ENCODE results near the gene PTPRD. TPM values are rescaled to one million over a fixed set of nuclear protein-coding genes. Genes with fewer than 3 reads are reported as not detected.

The PTPRD gene
- total RNA-seq, 1 donor from 2014 or later: 30.8 TPM

GRCh38 chr9:8802242-8802641 is 1810.6 kb downstream of the PTPRD start:
- ATAC-seq (no peak), DNase-seq (no peak)
- no peaks in the 10 kb centered on the region for H3K27me3 ChIP-seq
- no peaks in the 10 kb centered on the region for H3K9me3 ChIP-seq
- no peaks in the 10 kb centered on the region for H3K36me3 ChIP-seq
- no peak overlapping the region for H3K4me3 ChIP-seq
- intact Hi-C loops (cut with DNase I): no loop called here
- no peak overlapping the region for H3K27ac ChIP-seq
- H3K4me1 ChIP-seq: peaks cover 4% of the 10 kb centered on the region
- TF ChIP-seq, protein P1, sequence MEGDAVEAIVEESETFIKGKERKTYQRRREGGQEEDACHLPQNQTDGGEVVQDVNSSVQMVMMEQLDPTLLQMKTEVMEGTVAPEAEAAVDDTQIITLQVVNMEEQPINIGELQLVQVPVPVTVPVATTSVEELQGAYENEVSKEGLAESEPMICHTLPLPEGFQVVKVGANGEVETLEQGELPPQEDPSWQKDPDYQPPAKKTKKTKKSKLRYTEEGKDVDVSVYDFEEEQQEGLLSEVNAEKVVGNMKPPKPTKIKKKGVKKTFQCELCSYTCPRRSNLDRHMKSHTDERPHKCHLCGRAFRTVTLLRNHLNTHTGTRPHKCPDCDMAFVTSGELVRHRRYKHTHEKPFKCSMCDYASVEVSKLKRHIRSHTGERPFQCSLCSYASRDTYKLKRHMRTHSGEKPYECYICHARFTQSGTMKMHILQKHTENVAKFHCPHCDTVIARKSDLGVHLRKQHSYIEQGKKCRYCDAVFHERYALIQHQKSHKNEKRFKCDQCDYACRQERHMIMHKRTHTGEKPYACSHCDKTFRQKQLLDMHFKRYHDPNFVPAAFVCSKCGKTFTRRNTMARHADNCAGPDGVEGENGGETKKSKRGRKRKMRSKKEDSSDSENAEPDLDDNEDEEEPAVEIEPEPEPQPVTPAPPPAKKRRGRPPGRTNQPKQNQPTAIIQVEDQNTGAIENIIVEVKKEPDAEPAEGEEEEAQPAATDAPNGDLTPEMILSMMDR (IDR thresholded peaks at IDR 0.05): no peak

DNA sequence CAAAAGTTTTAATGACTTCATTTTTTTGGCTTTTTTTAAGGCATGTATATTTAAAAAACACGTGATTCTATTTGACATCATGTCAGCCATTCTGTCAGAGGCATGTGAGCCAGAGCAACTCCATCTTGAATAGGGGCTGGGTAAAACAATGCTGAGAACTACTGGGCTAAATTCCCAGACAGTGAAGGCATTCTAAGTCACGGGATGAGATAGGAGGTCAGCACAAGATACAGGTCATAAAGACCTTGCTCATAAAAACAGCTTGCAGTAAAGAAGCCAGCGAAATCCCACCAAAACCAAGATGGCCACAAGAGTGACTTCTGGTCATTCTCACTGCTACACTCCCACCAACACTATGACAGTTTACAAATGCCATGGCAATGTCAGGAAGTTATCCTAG is 1812.6 kb downstream of the PTPRD start:
- TF ChIP-seq, protein P1 (IDR thresholded peaks at IDR 0.05): no peak
- Histone ChIP-seq H3K9me3 (no peaks in the 10 kb centered on the region), H3K36me3 (no peaks in the 10 kb centered on the region), H3K4me3 (no peak overlapping the region), H3K27ac (no peak overlapping the region), H3K4me1 (peaks cover 4% of the 10 kb centered on the region), H3K27me3 (no peaks in the 10 kb centered on the region)
- DNase-seq: no peak
- ATAC-seq: no peak
- intact Hi-C loops (cut with DNase I): no loop called here

DNA sequence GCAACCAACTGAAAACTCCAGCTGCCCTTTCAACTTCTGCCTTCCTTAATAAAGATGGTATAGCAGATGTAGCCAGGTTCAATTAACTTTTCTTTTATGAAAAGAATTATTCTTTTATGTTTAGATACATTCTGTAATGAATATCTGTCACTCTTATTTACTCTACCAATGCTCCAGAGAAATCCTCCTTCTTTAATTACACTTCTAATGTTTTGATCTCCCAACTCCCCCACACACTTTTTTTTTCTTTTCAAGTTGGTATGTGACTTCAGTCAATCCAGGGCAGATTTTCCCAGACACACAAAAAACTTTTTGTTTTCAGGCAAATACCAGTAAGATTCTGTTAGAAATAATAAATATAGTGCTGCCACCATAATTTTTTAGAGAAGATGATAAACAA is 1813.2 kb downstream of the PTPRD start:
- peaks cover 4% of the 10 kb centered on the region for H3K4me1 ChIP-seq
- H3K9me3 ChIP-seq: no peaks in the 10 kb centered on the region
- TF ChIP-seq, protein P1 (IDR thresholded peaks at IDR 0.05): no peak
- H3K36me3 ChIP-seq: no peaks in the 10 kb centered on the region
- intact Hi-C loops (cut with DNase I): no loop called here
- no peak for ATAC-seq
- no peak overlapping the region for H3K27ac ChIP-seq
- DNase-seq: no peak
- H3K4me3 ChIP-seq: no peak overlapping the region
- no peaks in the 10 kb centered on the region for H3K27me3 ChIP-seq

- H3K4me3 ChIP-seq: no peak overlapping the region
- no peak overlapping the region for H3K27ac ChIP-seq
- H3K36me3 ChIP-seq: no peaks in the 10 kb centered on the region
Observed at GRCh38 chr9:8799206-8799605, 1813.6 kb downstream of the PTPRD start.

DNA sequence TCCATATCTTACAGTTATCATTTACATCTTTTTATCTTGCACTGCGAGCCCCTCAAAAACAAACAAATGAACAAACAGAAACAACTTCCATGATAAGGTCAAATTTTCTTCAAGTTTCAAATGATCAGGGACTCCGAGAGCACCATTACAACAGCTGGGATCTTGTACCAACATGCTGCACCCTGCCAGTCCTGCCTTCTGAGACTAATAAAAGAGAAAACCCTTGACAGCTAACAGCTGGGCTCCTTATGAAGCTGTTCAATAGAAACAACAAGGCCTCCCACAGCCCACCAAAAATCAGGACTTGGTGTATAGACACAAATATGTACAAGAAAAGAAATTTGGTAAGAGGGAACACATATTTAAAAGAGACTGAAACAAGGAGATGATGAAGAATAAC is 1828.0 kb downstream of the PTPRD start:
- Histone ChIP-seq H3K9me3 (no peaks in the 10 kb centered on the region), H3K4me1 (no peaks in the 10 kb centered on the region), H3K36me3 (no peaks in the 10 kb centered on the region), H3K27ac (peak overlapping the region; percentile 11), H3K4me3 (no peak overlapping the region), H3K27me3 (no peaks in the 10 kb centered on the region)
- ATAC-seq: peak; percentile 21
- TF ChIP-seq, protein P1 (IDR thresholded peaks at IDR 0.05): no peak
- DNase-seq: no peak
- intact Hi-C loops (cut with DNase I): no loop called here

More at GRCh38 chr9:8799206-8799605, 1813.6 kb downstream of the PTPRD start:
- TF ChIP-seq, protein P1 (IDR thresholded peaks at IDR 0.05): no peak
- intact Hi-C loops (cut with DNase I): no loop called here
- Histone ChIP-seq H3K9me3 (no peaks in the 10 kb centered on the region), H3K4me1 (peaks cover 4% of the 10 kb centered on the region), H3K27me3 (no peaks in the 10 kb centered on the region)
- ATAC-seq: no peak
- DNase-seq: no peak

DNA sequence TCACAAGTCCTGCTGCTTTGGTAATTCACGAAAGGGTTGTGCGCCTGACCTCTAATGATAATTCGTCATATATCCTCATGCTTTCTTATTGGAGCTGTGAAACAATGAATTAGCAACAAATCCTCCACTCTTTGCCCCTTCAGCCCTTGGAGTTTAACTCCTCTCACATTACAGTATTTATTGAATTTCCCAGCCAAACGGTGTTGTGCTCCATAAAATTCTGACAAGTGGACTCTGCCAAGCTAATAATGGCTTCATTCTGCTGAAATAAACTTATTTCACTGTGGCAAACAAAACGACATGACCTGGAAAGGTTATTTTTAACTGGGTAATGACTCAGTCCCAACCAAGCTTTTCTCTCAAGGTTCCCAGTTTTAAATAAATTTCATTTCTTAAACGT is 1828.9 kb downstream of the PTPRD start:
- H3K9me3 ChIP-seq: no peaks in the 10 kb centered on the region
- no peaks in the 10 kb centered on the region for H3K27me3 ChIP-seq
- DNase-seq (no peak), ATAC-seq (no peak)
- intact Hi-C loops (cut with DNase I): no loop called here
- TF ChIP-seq, protein P1 (IDR thresholded peaks at IDR 0.05): no peak
- no peaks in the 10 kb centered on the region for H3K36me3 ChIP-seq
- peak overlapping the region; percentile 11 for H3K27ac ChIP-seq
- H3K4me1 ChIP-seq: no peaks in the 10 kb centered on the region
- no peak overlapping the region for H3K4me3 ChIP-seq
